Endothelial cell of umbilical vein (primary cell): ENCODE data around the gene RGS9BP. TPM values are rescaled to one million over a fixed set of nuclear protein-coding genes. Genes with fewer than 3 reads are reported as not detected.
"Not testable (repeated sequence)": the region's sequence is repeated elsewhere in the genome, so short reads cannot be mapped to it uniquely, and the experiment has no call there.

Source experiments
- BruUV-seq: library from RNA; stranded (reverse); fragments of 400-500 nt; replicated peaks from 2 replicates; lab custom pipeline; 2021; lab: Mats Ljungman, UMichigan
- CTCF ChIA-PET: fragments of 300-600, 350-600 bp; sonication (Branson Sonifier 250); formaldehyde crosslinking; loops from one replicate; lab custom pipeline; 2021; ENCODE audit warnings: antibody characterized with exemption, inconsistent platforms; lab: Charles Lee
- POLR2A ChIA-PET: fragments of 300-600, 350-600 bp; sonication (Branson Sonifier 250); formaldehyde crosslinking; loops from one replicate; lab custom pipeline; 2021; ENCODE audit warnings: antibody characterized with exemption, inconsistent platforms; lab: Charles Lee
- DNase-seq: peaks from one replicate; pipeline ENCODE4 v3.0.0-alpha.2; 2011; ENCODE audit warnings: low read depth, low spot score
- FAIRE-seq: peaks from 2 replicates; lab custom pipeline; 2011; peaks lifted over from hg19 to GRCh38; lab: Jason Lieb, UNC
- H2AFZ ChIP-seq: 2 replicates; pipeline ENCODE4 v1.6.0; 2012; ENCODE audit warnings: low read depth, low read length, control low read depth, inconsistent platforms
- H3K27ac ChIP-seq: 2 replicates; pipeline ENCODE4 v1.5.1; 2011; ENCODE audit warnings: low read depth, mild to moderate bottlenecking, control low read depth, low read length, moderate library complexity; ENCODE audit not compliant: insufficient read depth
- H3K27me3 ChIP-seq, 2 experiments: 2 replicates each; pipeline versions ENCODE4 v1.6.0 to v1.6.1; 2011; ENCODE audit warnings: low read length in 2 of 2, mixed read lengths in 1 of 2; ENCODE audit not compliant: control insufficient read depth in 2 of 2, insufficient read depth in 2 of 2
- H3K36me3 ChIP-seq, 2 experiments: 2 replicates in 1 of 2; 3 replicates in 1 of 2; pipeline ENCODE4 v1.5.1; 2011; ENCODE audit warnings: low read length in 2 of 2, mild to moderate bottlenecking in 1 of 2, moderate library complexity in 1 of 2; ENCODE audit not compliant: control insufficient read depth in 2 of 2, insufficient read depth in 2 of 2; ENCODE audit errors: extremely low read depth in 1 of 2
- H3K4me1 ChIP-seq: 3 replicates; pipeline ENCODE4 v1.5.1; 2011; ENCODE audit warnings: mild to moderate bottlenecking, low read length; ENCODE audit not compliant: control insufficient read depth, insufficient read depth; ENCODE audit errors: extremely low read depth
- H3K4me2 ChIP-seq: 2 replicates; pipeline ENCODE4 v1.6.1; 2011; ENCODE audit warnings: low read length, control low read depth, mixed read lengths; ENCODE audit not compliant: insufficient read depth
- H3K4me3 ChIP-seq, 3 experiments: fragments of 200-600 bp in 1 of 3; sonication (generic), shearing (Covaris generic) in 1 of 3; replicated peaks in 1 of 3; 2 replicates each; pipeline ENCODE4 v1.5.1; 2011 to 2016; ENCODE audit warnings: control low read depth in 3 of 3, low read length in 3 of 3, mild to moderate bottlenecking in 2 of 3, inconsistent platforms in 1 of 3, low read depth in 1 of 3, moderate library complexity in 1 of 3; ENCODE audit not compliant: insufficient read depth in 1 of 3
- H3K79me2 ChIP-seq: 2 replicates; pipeline ENCODE4 v1.6.0; 2012; ENCODE audit warnings: low read length, inconsistent platforms; ENCODE audit not compliant: control insufficient read depth, insufficient read depth
- H3K9ac ChIP-seq: replicated peaks from 2 replicates; pipeline ENCODE3; 2011; ENCODE audit warnings: low read length, control low read depth; ENCODE audit not compliant: insufficient read depth; ENCODE audit errors: extremely low read depth
- H3K9me1 ChIP-seq: replicated peaks from 3 replicates; pipeline ENCODE4 v1.6.0; 2011; ENCODE audit warnings: mild to moderate bottlenecking, low read length; ENCODE audit not compliant: control insufficient read depth, insufficient read depth; ENCODE audit errors: extremely low read depth
- H3K9me3 ChIP-seq: replicated peaks from 2 replicates; pipeline ENCODE4 v1.5.1; 2012; ENCODE audit warnings: low read length, inconsistent platforms; ENCODE audit not compliant: control insufficient read depth, insufficient read depth
- H4K20me1 ChIP-seq: replicated peaks from 2 replicates; pipeline ENCODE3; 2011; ENCODE audit warnings: mild to moderate bottlenecking, low read length; ENCODE audit not compliant: control insufficient read depth, insufficient read depth; ENCODE audit errors: extremely low read depth
- EZH2 ChIP-seq: IDR thresholded peaks from 2 replicates; pipeline ENCODE4 v1.6.1; 2012; ENCODE audit warnings: borderline replicate concordance, low read depth, mild to moderate bottlenecking, moderate library complexity, low read length, inconsistent platforms; ENCODE audit not compliant: severe bottlenecking
- FOS ChIP-seq: IDR thresholded peaks from 2 replicates; pipeline ENCODE4 v1.6.1; 2011; ENCODE audit warnings: mild to moderate bottlenecking, low read length, moderate library complexity, borderline replicate concordance; ENCODE audit not compliant: insufficient read depth
- GATA2 ChIP-seq: IDR thresholded peaks from 2 replicates; pipeline ENCODE4 v1.7.0; 2011; ENCODE audit warnings: low read depth, mild to moderate bottlenecking, moderate library complexity, mixed read lengths, low read length; ENCODE audit not compliant: insufficient read length, insufficient read depth
- JUN ChIP-seq: IDR thresholded peaks from 2 replicates; pipeline ENCODE4 v1.6.1; 2011; ENCODE audit warnings: borderline replicate concordance, low read depth; ENCODE audit not compliant: insufficient read length, insufficient read depth
- MYC ChIP-seq: IDR thresholded peaks from one replicate; pipeline ENCODE4 v1.6.1; 2011; ENCODE audit warnings: mild to moderate bottlenecking, low read depth, low read length
- POLR2A ChIP-seq: IDR thresholded peaks from 2 replicates; pipeline ENCODE4 v1.6.1; 2012; ENCODE audit warnings: low read depth, mild to moderate bottlenecking, control low read depth, low read length
- POLR2AphosphoS5 ChIP-seq: IDR thresholded peaks from 2 replicates; pipeline ENCODE4 v1.6.1; 2012; ENCODE audit warnings: low read depth, mild to moderate bottlenecking, control low read depth, low read length, moderate library complexity; ENCODE audit not compliant: insufficient read depth
- dilution Hi-C: fragments of 300-500 bp; cut with MboI; formaldehyde crosslinking; loops from one replicate; pipeline ENCODE4 v1.15.0; 2019; ENCODE audit warnings: low sequenced_read_pairs; ENCODE audit not compliant: extremely low pct_ligation_motif_present
- intact Hi-C: fragments of 100-400 bp; cut with micrococcal nuclease; formaldehyde crosslinking; loops from one replicate; pipeline ENCODE4 v1.10.0; 2022
- polyA plus RNA-seq, 4 experiments: library from polyadenylated mRNA; depleted of rRNA in 3 of 4; stranded (reverse) in 3 of 4; unstranded in 1 of 4; fragments of >200 nt; gene quantifications; 2 replicates each; pipeline versions ENCODE4 v1.2.1 to v1.2.3, GENCODE V29; 2011 to 2012; ENCODE audit warnings: missing spikeins in 1 of 4
- total RNA-seq: library from RNA; stranded (reverse); gene quantifications from 2 replicates; pipeline ENCODE4 v1.2.3, GENCODE V29; 2021
- TF ChIP-seq, protein P1 (sequence below): IDR thresholded peaks from 2 replicates; pipeline ENCODE4 v1.6.1; 2011; ENCODE audit not compliant: insufficient read depth, insufficient read length
- TF ChIP-seq, protein P2 (sequence below), 2 donors: IDR thresholded peaks; 1 replicate in 1 of 2; 2 replicates in 1 of 2; pipeline ENCODE4 v1.5.1; 2011; ENCODE audit warnings: low read length in 2 of 2, mild to moderate bottlenecking in 2 of 2, moderate library complexity in 2 of 2, control low read depth in 1 of 2, inconsistent platforms in 1 of 2, low read depth in 1 of 2; ENCODE audit not compliant: insufficient read depth in 1 of 2; ENCODE audit errors: extremely low read depth in 1 of 2

Gene RGS9BP
- total and polyA plus RNA-seq, 2 donors (not counting 3 experiments of a cell fraction or from before 2014, with no cell fraction given), result 0.15 TPM; not detected in 1

DNA sequence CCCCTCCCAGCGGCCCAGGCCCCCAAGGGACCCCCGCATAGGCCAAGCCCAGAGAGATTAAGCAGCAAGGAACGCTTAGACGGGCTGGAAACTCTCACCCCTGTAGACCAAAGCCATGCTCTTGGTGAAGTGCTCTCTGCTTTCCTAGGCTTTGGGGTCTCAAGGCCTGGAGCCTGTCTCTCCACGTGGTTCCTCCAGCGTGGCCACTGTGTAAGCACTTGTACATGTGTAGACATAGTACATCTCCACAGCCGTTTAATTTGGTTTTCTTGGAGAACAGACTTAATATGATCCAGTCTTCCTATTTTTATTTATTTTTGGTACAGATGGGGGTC, 17.0 kb downstream of the RGS9BP start:
- CTCF ChIA-PET, result no interaction called here
- H3K79me2 ChIP-seq, result peaks cover 48% of the 10 kb centered on the region
- peaks cover 21% of the 10 kb centered on the region for H3K4me1 ChIP-seq
- TF ChIP-seq MYC (no peak), EZH2 (no peak), POLR2A (no peak), JUN (no peak), FOS (no peak), POLR2AphosphoS5 (no peak), GATA2 (no peak)
- TF ChIP-seq, protein P1, sequence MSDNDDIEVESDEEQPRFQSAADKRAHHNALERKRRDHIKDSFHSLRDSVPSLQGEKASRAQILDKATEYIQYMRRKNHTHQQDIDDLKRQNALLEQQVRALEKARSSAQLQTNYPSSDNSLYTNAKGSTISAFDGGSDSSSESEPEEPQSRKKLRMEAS, result no peak
- TF ChIP-seq, protein P2, sequence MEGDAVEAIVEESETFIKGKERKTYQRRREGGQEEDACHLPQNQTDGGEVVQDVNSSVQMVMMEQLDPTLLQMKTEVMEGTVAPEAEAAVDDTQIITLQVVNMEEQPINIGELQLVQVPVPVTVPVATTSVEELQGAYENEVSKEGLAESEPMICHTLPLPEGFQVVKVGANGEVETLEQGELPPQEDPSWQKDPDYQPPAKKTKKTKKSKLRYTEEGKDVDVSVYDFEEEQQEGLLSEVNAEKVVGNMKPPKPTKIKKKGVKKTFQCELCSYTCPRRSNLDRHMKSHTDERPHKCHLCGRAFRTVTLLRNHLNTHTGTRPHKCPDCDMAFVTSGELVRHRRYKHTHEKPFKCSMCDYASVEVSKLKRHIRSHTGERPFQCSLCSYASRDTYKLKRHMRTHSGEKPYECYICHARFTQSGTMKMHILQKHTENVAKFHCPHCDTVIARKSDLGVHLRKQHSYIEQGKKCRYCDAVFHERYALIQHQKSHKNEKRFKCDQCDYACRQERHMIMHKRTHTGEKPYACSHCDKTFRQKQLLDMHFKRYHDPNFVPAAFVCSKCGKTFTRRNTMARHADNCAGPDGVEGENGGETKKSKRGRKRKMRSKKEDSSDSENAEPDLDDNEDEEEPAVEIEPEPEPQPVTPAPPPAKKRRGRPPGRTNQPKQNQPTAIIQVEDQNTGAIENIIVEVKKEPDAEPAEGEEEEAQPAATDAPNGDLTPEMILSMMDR (IDR thresholded peaks at IDR 0.05; ENCODE audit: extremely low read depth in 1 of 2, insufficient read depth in 1 of 2, low read depth in 1 of 2, low read length in 2 of 2), result no peak
- no peak for FAIRE-seq
- intact Hi-C loops (no loop called here), dilution Hi-C loops (no loop called here)
- H3K9ac ChIP-seq, result peak overlapping the region; percentile 86
- peak overlapping the region; percentile 74 for H3K27ac ChIP-seq
- BruUV-seq, result no TSS peak
- peak overlapping the region; percentile 81 for H3K4me2 ChIP-seq
- H4K20me1 ChIP-seq, result no peaks in the 10 kb centered on the region
- no peaks in the 10 kb centered on the region for H3K36me3 ChIP-seq
- no peaks in the 10 kb centered on the region for H3K9me1 ChIP-seq
- H3K4me3 ChIP-seq, result peak overlapping the region; percentile 34 to 57 (median 44)
- H2AFZ ChIP-seq, result peak overlapping the region; percentile 80
- POLR2A ChIA-PET, result no interaction called here
- no peaks in the 10 kb centered on the region for H3K27me3 ChIP-seq
- DNase-seq, result no peak
- no peaks in the 10 kb centered on the region for H3K9me3 ChIP-seq

DNA sequence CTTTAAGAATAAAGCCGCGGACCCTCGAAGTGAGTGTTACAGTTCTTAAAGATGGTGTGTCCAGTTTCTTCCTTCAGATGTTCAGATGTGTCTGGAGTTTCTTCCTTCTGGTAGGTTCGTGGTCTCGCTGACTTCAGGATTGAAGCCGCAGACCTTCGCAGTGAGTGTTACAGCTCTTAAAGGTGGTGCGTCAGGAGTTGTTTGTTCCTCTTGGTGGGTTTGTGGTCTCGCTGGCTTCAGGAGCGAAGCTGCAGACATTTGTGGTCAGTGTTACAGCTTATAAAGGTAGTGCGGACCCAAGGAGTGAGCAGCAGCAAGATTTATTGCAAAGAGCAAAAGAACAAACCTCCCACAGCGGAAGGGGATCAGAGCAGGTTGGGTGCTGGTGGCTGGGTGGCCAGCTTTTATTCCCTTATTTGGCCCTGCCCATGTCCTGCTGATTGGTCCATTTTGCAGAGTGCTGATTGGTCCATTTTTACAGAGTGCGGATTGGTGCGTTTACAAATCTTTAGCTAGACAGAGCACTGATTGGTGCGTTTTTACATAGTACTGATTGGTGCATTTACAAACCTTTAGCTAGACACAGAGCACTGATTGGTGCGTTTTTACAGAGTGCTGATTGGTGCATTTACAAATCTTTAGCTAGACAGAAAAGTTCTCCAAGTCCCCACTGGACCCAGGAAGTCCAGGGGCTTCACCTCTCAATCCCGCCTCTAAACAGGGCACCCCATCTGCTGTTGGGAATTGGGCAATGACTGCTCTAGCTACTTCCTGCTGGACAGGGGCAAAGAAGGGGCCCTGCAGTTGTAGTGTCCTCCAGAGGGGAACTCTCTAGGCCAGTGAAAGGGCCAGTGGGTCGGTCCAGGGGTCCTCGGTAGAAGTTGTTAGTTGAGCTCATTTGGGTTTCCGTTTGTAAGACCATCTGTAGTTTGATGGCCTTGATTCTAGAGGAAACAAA, 17.8 kb downstream of the RGS9BP start:
- FAIRE-seq, POLR2A ChIA-PET, H3K9me1 ChIP-seq, H3K9me3 ChIP-seq, H2AFZ ChIP-seq, DNase-seq, H3K36me3 ChIP-seq, CTCF ChIA-PET, H3K27ac ChIP-seq, H3K9ac ChIP-seq, H3K27me3 ChIP-seq, dilution Hi-C loops, intact Hi-C loops, H4K20me1 ChIP-seq: not testable (repeated sequence)
- H3K4me3 ChIP-seq, result peak overlapping the region in 2 of 3 experiments; percentile 34 to 57
- peak overlapping the region; percentile 81 for H3K4me2 ChIP-seq
- peaks cover 54% of the 10 kb centered on the region for H3K79me2 ChIP-seq
- peaks cover 21% of the 10 kb centered on the region for H3K4me1 ChIP-seq
- TSS peak; percentile 28 for BruUV-seq
